NCI-H82 treated with DMSO at 0.1 percent for 48 hours (cell line): ENCODE results near the gene PRR5L.
A peak's percentile ranks its signal among the peaks of the same experiment; 100 is the strongest.

Experiments
- DNase-seq: peaks from one replicate; lab custom pipeline; 2025; ENCODE audit not compliant: unreplicated experiment; lab: John Stamatoyannopoulos, UW

The PRR5L gene, protein sequence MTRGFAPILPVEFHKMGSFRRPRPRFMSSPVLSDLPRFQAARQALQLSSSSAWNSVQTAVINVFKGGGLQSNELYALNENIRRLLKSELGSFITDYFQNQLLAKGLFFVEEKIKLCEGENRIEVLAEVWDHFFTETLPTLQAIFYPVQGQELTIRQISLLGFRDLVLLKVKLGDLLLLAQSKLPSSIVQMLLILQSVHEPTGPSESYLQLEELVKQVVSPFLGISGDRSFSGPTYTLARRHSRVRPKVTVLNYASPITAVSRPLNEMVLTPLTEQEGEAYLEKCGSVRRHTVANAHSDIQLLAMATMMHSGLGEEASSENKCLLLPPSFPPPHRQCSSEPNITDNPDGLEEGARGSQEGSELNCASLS

DNA sequence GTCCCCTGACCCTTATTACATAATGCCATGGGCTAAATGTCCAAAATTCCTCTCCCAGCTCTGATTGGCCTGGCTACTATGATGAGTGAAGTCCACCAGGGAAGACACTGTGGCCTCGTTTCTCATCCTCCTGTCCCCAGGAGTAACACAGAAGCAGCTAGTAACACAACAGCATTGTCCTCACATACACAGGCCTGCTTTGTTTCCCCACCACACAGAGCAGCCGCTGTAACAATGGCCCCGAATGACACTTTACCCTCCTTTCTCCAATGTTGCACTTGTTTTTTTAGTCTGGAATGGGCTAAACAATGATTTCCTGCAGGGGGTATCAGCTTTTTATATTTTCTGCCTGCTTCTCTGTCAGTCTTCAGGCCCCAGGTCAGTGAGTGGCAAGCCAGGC, at the start of gene PRR5L:
Gene PRR5L (plus strand): TSS at position 363 of the 400 bp plus-strand sequence. CDS start 104,834 bp downstream, outside the sequence.
- no peak for DNase-seq

DNA sequence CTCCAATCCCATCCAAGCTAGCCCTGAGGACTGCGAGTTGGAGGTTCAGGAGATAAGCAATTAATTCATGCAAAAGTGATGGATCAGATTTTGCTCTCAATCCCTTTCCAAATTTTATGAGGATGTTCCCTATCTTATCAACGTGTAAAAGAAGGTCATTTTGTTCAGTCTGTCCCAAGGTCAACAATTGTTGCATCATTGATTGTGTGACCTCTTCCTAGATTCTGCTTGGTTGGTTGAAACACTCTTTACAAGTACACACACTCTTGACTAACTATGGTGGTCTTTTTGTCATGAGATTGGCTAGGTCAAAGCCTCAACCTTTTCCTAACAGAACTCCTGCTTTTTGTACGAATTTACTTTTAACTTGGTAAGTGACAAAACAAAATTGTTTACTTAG, 48.6 kb upstream of the PRR5L start:
- DNase-seq: no peak

DNA sequence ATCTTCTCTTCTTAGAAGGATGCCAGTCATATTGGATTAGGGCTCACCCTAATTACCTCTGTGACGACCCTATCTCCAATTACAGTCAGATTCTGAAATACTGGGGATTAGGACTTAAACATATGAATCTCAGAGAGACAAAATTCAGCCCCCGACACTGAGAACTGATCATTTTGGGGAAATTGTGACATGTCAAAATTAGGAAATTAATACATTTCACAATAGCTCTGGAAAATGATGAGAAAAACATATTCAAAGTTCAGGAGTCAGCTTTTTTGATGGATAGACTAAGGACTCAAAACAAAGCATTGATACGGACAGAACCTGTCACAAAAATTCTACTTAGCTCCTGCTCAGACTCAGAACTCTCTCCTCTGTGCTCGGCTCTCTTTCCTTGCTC, 47.7 kb upstream of the PRR5L start:
- DNase-seq: peak; percentile 88

DNA sequence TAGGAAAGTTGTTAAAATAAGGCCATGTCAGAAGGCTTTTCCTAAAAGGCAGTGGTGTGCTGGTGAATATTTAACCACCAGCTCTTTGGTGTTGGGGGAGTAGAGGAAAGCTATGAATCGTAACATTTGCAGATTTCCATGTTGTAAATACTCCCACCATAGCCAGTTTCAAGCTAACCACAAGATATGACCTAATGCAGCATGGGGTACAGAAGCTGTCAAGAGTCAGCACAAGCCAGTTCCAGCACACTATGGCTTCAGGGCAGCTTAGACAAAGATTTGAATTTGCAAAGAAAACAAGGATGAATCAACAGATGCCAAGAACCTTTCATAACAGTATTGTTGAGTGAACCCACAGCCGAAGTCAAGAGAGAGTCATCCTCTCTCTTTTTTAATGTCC, 46.8 kb upstream of the PRR5L start:
- DNase-seq: no peak

DNA sequence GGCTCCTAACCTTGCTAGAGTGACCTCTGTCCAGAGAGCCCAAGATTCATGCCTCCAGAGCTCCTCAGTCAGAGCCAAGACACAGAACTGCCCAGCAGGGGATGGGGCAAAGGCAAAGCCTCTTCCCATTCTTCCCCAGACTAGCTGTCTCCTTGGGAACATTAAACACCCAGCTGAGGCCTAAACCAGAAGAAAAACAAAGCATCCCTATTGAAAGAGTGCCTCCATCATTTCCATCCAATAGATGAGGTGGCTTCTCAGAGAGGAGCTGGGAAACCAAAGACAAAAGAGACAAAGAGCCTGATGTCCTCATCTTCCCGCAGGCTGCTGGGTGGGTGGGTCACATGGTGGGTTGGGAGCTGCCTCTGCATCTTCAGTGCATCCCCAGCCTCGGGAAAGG, 44.3 kb upstream of the PRR5L start:
- DNase-seq: no peak

DNA sequence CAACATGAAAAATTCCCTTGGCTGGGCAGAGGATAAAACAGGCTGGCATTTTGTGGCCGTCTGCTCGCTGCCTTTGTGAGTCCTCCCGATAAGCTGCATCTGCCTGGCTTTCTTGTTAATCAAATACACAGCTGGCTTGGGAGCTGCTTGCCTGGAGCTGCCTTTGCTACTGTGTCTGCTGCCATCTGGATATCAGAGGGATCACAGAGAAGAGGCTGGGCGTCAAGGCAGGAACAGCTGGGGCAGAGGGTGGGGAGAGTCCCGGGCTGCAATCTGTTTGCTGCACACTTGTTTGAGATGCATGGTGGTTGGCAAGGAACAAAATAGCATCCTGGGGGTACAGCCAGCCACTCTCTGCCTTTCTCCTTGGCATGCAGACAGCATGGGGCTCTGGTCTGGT, 42.9 kb upstream of the PRR5L start:
- peak; percentile 89 for DNase-seq

DNA sequence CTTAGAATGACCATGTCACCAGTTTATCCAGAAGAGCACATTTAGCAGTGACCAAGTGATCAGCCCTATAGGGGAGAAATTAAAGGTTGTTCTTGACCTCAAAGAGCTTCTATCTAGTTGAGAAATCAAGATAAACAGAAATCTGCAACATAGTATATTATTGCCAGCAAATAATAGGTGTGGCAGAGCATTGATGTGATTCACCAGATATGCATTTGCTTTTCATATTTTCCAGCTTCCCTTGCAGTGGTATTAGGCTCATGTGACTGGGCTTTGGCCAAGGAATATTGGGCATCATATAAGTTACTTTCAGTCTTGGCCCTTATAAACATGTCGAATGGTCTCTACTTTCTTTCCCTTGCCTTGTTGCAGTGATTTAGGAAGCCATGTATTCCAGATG, 41.4 kb upstream of the PRR5L start:
- no peak for DNase-seq

DNA sequence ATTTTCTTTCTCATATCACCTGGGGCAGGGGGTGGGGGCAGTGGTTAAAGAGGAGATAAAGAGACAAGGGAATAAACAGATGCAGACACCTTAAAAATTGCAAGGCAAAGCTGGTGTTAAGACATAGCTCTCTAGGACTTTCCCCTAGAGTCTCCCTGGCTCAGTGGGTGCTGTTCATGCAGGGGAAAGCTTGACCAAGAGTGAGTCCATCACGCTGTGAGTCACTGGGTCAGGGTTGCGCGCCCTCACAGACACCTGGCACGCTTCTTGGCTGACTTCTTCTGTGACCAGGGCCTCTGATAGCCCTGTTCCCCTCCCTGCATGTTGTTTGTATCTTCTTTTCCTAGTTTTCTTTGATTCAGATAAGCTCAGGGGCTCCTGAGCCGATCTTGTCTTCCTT, 38.7 kb upstream of the PRR5L start:
- no peak for DNase-seq

DNA sequence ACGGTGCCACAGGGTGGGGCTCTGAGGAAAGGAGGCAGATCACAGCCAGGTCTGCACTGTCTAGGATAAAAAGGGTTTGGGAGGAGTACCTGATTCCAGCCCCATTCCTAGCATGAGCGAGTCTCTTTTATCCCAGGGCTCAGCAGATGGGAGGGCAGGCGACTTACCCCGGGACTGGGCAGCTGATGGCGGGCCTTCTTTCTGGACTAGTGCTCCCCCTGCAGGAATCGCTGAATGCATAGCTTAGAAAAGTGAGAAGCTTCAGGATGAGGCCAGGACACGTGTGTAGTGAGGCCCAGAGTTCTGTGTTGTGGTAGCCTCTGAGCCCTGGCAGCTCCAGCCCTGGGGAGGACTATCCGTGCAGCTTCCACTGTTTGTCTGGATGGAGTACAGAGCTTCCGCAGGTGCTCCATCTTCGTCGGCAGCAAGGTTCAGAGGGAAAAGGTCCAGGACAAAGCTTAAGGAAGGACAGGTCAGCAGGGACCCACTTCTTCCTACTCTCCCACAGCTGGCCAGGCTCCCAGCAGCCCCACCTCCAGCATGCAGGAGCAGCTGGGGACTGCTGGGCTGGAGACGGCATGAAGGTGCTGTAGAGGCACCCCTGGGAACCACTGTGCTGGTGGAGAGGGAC, 37.2 kb upstream of the PRR5L start:
- peak; percentile 76 for DNase-seq

DNA sequence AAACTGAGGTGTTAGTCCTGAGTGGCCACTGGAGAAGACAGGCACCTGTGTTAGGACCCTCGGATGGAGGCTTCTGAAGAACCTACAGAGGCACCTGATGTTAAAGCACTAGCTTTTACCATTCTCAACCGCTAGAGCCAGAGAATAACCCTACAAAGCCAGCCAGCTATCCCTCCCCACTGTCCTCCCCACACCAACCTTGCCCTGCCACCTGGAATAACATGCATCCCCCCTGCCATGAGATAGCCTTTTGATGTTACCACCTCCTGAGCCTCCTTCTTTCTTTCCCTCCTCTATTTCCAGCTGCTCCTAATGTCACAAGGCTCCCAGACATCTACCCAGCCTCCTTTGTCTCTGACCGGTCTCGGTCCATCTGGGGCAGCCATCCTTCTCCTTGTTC, 35.0 kb upstream of the PRR5L start:
- DNase-seq: no peak

DNA sequence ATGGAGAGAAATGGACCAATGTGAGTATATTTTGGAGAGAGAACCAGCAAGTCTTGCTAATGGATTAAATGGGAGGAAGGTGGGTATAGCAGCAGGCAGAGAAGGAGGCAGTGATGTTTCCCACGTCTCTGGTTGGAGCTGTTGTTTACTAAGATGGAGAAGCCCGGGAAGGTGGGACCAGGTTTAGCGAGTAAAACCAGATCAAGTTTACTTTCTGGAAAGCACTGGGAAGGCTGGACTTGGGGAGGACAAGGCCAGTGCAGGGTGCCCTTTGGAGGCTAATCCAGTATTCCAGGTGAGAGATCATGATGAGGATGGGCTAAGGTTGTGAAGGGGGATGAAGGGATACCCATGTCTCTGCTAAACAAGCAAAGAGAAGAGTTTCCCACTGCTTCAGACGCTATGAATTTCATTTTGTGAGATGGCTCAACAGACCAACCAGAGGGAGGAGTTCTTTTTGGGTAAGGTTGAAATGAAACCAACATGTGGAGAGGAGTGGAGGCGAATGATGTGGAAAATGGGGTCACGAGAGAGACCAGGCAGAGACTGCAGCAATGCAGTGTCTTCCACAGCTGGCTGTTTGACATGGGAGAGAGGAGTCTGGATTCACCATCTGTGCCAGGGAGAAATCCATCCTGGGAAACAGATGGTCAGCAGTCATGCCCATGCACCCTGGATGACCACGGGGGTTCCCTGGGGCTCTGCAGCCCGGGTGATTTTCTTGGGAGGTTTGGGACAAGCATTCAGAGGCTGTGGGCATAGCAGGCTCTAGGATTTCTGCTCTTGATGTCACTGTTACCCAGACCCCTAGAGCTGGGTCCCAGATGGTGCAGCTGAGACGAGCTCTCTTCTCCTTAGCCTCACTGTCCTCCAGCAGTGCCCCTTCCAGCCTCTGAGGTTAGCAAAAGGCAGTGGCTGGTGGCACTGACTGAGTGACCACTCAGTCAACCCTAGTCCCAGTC, 31.8 kb upstream of the PRR5L start:
- no peak for DNase-seq

DNA sequence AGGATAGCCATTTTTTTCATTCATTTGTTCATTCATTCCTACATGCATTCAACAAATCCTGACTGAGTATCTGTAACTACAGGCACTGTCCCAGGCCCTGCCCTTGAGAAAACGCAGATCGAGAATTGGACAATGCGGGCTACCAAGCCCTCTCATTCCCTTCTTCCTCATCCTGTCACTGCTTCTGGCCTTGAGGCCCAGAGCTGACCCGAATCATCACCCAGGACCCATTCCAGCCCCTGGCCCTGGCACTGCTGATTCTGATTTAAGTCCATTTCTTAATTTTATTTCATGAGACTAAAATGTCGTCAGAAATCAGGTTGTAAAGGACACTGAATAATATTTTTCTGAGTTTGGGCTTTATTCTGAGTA, 31.1 kb upstream of the PRR5L start:
- no peak for DNase-seq

DNA sequence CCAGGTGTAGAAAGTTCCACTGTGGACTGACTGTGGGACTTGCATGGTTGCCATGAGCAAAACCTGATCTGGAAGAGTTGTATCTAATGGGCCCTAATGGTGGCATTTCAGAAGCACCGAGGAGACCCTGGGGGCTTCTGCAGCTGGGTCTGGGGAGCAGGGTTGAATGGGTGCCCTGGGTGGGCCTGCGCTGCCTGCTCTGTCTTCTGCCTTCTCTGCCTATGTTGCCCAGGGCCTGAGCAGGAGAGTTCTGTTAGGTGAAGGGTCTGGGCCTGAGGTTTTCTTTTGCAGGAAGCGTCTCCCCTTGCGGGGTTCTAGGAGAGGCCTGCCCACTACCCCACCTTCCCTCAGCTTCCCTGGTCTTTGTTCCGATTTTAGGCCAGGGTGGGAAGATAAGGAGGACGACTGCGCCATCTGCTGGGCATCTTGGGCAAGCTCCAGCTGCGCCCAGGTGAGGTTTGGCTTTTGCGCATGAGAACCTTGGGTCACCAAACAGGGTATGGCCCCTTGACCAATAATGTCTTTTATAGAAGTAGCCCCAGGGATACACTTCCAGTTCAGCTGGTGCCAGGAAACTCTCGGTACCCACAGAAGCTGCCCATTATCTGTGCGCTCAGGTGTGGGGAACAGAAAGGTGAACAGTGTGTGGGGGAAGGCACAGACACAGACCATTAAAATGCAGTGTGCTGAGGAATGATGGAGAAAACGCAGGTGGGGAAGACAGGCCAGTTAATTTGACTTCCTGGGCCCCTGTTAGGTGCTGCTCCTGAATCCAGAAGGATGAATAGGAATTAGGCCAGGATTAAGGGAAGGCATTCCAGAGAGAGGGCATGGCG, 30.1 kb upstream of the PRR5L start:
- DNase-seq: no peak

DNA sequence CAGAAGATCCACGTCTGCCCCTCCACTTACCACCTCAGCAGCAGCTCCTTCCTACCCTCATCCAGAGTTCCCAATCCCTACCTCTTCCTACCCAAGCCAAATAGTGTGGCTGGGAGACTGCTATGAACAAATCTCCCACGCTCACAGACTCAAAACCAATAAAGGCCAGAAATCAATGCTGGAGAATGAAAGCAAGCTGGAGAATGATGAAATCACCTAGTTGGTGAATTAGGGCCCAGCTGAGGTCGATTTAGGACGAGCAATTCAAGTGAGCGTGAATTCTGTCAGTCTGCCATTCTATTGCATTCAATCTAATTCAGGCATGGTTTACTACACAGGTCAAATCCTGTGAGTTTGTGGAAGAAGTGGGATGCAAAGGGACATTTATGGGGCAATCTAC, 29.3 kb upstream of the PRR5L start:
- no peak for DNase-seq

DNA sequence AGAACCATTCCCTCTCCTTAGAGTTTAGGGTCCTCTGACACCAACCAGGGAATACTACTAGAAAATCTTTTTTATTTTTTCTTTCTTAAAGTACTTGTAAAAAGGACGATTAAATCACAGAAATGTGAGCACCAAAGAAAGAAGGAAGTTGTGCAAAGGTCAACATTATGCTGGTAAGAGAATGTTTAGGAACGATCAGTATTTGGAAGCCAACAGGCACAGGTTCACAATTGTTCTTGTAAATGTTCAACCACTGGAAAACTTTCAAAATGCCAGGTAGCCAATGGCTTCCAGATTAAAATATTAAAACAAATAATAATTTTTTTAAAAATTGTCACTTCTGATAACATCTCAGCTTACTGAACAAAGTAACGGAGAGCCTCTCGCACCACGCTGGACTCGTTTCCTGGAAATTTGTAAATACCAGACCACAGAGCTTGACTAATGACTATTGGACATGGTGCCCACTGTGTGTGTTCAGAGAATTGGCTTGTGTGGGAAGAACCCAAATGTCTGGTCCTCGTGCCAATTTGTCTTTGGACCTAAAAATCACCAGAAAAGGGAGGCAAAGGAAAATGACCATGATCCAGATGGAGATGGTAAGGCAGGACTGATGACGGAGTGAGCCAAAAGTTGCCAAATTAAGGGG, 27.6 kb upstream of the PRR5L start:
- DNase-seq: no peak

DNA sequence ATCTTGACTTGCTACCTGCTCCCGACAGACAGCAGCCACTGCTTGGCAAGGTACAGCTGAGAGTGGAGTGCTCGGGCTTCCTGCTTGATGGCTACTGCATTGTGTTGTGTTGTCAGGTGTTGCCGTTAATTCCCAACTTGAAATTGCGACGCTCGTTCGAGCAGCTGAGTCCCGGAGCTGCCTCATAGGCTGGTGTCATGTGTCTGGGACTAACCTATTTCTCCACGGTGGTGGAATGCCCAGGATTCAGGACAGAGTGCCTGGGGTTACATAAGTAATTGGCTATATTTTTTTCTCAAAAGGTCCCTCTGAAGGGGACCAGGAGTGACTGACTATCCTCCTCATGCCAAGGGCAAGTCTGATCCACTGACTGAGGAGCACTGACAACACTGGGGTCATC, 25.4 kb upstream of the PRR5L start:
- no peak for DNase-seq

DNA sequence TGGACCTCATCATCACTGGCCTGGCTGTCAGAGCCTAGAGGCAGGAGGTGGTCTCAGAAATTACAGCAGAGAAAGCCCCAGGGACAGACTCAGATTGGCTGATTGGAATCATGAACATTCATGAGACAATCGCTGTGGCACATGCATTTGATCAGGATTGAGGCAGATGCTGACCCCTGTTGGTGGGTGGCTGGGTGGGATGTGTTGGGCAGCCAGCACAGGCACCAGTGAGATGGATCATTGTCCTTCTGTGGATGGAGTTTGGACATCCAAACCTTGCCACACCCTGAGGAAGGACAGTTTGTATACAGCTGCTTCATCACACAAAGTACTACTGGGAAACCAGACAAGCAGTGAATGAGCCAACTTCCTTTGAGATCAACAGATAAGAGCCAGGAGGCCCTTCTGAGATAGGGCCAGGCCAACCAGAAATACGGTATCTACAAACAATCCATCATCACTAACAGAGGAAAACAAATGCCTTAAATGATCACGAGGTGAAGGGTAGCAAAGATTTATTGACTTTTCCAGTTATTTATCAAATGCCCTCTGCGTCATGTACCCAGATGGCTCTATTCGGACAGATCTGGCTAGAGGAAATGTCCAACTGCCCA, 24.2 kb upstream of the PRR5L start:
- DNase-seq: no peak

DNA sequence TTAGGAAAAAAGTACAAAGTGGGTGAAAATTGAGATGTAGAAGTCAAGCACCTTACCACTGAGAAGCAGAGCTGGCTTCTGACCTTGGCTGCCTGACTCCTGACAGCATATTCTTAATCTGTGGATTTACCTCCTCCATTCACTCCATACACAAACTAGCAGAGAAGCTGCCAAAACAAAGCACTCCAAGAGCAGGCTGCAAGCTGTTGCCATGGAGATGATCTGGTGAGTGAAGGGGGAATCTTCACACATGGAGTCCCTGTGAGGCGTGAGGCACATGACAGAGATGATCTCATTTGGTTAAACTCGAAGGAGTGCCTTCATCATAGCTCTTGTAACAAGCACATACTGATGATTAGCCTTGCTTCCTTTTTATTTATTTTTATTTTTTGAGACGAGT, 23.0 kb upstream of the PRR5L start:
- peak; percentile 59 for DNase-seq

DNA sequence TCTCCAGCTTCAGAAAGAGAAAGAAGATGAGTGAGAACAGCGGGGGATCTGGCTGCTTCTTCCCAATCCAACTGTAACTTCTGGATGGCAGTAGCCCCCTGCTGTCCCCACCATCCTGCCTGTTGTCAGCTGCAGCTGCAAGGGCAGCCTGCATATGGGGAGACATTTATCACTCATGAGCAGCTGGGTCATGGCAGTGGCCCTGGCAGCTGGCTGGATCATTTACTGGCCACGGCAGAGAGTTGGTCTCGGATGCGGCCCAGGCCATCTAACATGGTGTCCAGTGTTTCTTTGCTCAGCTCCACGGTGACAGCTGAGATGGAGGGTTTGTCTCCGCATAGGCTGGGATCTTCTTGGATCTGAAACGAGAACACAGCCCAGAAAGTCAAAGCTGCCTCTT, 21.7 kb upstream of the PRR5L start:
- DNase-seq: no peak
